Measurements from ENCODE around the gene SLC22A9. TPM values are rescaled to one million over a fixed set of nuclear protein-coding genes. Genes with fewer than 3 reads are reported as not detected.
"Not testable (repeated sequence)": the region's sequence is repeated elsewhere in the genome, so short reads cannot be mapped to it uniquely, and the experiment has no call there.

Gene SLC22A9
- not detected in 2 replicates for total RNA-seq
- long read RNA-seq, partial matches to known transcripts = 0 of 1 reads
- long read RNA-seq, other reads (novel, unspliced or antisense) = 0 of 1 reads

GRCh38 chr11:63369165-63369970, at the start of gene SLC22A9:
TSS of gene SLC22A9 (plus strand) at chr11:63369785. CDS start at chr11:63370057, 272 bp downstream.
- no peak for DNase-seq (ENCODE audit: low spot score, unreplicated experiment)
- peak within 1 kb of the TSS; percentile 18 for H3K27ac Mint-ChIP-seq
- H3K36me3 Mint-ChIP-seq (ENCODE audit: insufficient read depth) = no peaks in the 10 kb centered on the region
- peaks cover 11% of the 10 kb centered on the region for H3K4me1 Mint-ChIP-seq (ENCODE audit: low read depth)
- no peak within 1 kb of the TSS for H3K4me3 Mint-ChIP-seq (ENCODE audit: low read depth)
- no peaks in the 10 kb centered on the region for H3K9me3 Mint-ChIP-seq (ENCODE audit: low read depth)
- H3K27me3 Mint-ChIP-seq = no peaks in the 10 kb centered on the region
- TF ChIP-seq, protein P1, sequence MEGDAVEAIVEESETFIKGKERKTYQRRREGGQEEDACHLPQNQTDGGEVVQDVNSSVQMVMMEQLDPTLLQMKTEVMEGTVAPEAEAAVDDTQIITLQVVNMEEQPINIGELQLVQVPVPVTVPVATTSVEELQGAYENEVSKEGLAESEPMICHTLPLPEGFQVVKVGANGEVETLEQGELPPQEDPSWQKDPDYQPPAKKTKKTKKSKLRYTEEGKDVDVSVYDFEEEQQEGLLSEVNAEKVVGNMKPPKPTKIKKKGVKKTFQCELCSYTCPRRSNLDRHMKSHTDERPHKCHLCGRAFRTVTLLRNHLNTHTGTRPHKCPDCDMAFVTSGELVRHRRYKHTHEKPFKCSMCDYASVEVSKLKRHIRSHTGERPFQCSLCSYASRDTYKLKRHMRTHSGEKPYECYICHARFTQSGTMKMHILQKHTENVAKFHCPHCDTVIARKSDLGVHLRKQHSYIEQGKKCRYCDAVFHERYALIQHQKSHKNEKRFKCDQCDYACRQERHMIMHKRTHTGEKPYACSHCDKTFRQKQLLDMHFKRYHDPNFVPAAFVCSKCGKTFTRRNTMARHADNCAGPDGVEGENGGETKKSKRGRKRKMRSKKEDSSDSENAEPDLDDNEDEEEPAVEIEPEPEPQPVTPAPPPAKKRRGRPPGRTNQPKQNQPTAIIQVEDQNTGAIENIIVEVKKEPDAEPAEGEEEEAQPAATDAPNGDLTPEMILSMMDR (IDR thresholded peaks at IDR 0.05; ENCODE audit: unreplicated experiment) = no peak

DNA sequence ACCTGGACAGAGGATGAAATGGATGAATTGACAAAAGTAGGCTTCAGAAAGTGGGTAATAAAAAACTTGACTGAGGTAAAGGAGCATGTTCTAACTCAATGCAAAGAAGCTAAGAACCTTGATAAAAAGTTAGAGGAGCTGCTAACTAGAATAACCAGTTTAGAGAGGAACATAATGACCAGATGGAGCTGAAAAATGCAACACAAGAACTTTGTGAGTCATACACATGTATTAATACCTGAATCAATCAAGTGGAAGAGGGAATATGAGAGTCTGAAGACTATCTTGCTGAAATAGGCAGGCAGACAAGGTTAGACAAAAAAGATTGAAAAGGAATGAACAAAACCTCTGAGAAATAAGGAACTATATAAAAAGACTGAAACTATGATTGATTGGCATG, 47.9 kb upstream of the SLC22A9 start:
- TF ChIP-seq, protein P1 (IDR thresholded peaks at IDR 0.05; ENCODE audit: unreplicated experiment) = no peak
- Mint-ChIP-seq H3K4me1 (ENCODE audit: low read depth) (no peaks in the 10 kb centered on the region), H3K4me3 (ENCODE audit: low read depth) (no peak overlapping the region), H3K27ac (no peak overlapping the region), H3K27me3 (peaks cover 3% of the 10 kb centered on the region), H3K36me3 (ENCODE audit: insufficient read depth) (no peaks in the 10 kb centered on the region), H3K9me3 (ENCODE audit: low read depth) (peaks cover 27% of the 10 kb centered on the region)
- DNase-seq (ENCODE audit: low spot score, unreplicated experiment) = no peak

DNA sequence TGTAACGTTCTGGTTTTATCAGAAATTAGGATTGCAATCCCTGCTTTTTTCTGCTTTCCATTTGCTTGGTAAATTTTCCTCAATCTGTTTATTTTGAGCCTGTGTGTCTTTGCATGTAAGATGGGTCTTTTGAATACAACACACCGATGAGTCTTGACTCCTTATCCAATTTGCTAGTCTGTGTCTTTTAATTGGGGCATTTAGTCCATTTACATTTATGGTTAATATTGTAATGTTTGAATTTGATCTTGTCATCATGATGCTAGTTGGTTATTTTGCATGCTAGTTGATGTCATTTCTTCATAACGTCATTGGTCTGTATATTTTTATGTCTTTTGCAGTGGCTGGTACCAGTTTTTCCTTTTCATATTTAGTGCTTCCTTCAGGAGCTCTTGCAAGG, 34.5 kb upstream of the SLC22A9 start:
- not testable (repeated sequence) for H3K27me3 Mint-ChIP-seq; DNase-seq (ENCODE audit: low spot score, unreplicated experiment); H3K36me3 Mint-ChIP-seq (ENCODE audit: insufficient read depth); H3K4me3 Mint-ChIP-seq (ENCODE audit: low read depth); H3K4me1 Mint-ChIP-seq (ENCODE audit: low read depth); H3K27ac Mint-ChIP-seq
- H3K9me3 Mint-ChIP-seq (ENCODE audit: low read depth) = peaks cover 22% of the 10 kb centered on the region

GRCh38 chr11:63337070-63337469, 32.5 kb upstream of the SLC22A9 start:
- peaks cover 3% of the 10 kb centered on the region for H3K27me3 Mint-ChIP-seq
- H3K4me3 Mint-ChIP-seq (ENCODE audit: low read depth) = no peak overlapping the region
- no peak overlapping the region for H3K27ac Mint-ChIP-seq
- H3K4me1 Mint-ChIP-seq (ENCODE audit: low read depth) = peaks cover 2% of the 10 kb centered on the region
- DNase-seq (ENCODE audit: low spot score, unreplicated experiment) = no peak
- H3K36me3 Mint-ChIP-seq (ENCODE audit: insufficient read depth) = peaks cover 2% of the 10 kb centered on the region
- H3K9me3 Mint-ChIP-seq (ENCODE audit: low read depth) = peaks cover 18% of the 10 kb centered on the region
- TF ChIP-seq, protein P1 (IDR thresholded peaks at IDR 0.05; ENCODE audit: unreplicated experiment) = no peak

DNA sequence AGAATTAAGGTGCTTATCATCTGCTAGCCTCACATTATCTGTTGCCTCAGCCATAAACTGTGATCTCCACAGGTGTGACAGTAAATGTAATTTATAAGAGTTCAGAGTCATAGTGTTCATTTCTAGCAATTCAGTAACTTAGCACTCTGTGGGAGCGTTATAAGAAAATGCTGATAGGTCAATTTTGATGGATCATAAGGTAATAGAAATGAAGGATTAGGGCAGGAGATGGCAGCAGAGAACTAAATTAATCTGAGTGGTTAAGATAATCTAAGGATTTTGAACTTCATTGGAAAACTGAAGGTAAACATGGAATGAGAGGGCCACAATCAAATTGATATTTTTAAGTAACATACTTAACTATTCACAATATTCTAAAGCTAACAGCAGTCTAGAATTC, 26.5 kb upstream of the SLC22A9 start:
- no peaks in the 10 kb centered on the region for H3K4me1 Mint-ChIP-seq (ENCODE audit: low read depth)

More for the DNA sequence above, 26.5 kb upstream of the SLC22A9 start:
- Mint-ChIP-seq H3K9me3 (ENCODE audit: low read depth) (peaks cover 3% of the 10 kb centered on the region), H3K4me3 (ENCODE audit: low read depth) (no peak overlapping the region), H3K27me3 (no peaks in the 10 kb centered on the region), H3K27ac (no peak overlapping the region), H3K36me3 (ENCODE audit: insufficient read depth) (no peaks in the 10 kb centered on the region)
- DNase-seq (ENCODE audit: low spot score, unreplicated experiment) = no peak
- TF ChIP-seq, protein P1 (IDR thresholded peaks at IDR 0.05; ENCODE audit: unreplicated experiment) = no peak

Measured in progenitor cell of endocrine pancreas (in vitro differentiated cells).